Liver (tissue), 9 donors: ENCODE measurements around the gene FAM219A. TPM values are rescaled to one million over a fixed set of nuclear protein-coding genes. Genes with fewer than 3 reads are reported as not detected.

Source experiments
- DNase-seq: peaks from one replicate; pipeline ENCODE4 v3.0.0-alpha.2; 2017; ENCODE audit warnings: low spot score
- H3K27ac ChIP-seq, 2 donors: one replicate each; pipeline ENCODE4 v1.7.0; 2013; ENCODE audit warnings: inconsistent platforms in 2 of 2, low read length in 2 of 2, control low read depth in 1 of 2, low read depth in 1 of 2, mild to moderate bottlenecking in 1 of 2
- H3K27me3 ChIP-seq, 4 donors: one replicate each; pipeline versions ENCODE4 v1.6.1 to v1.7.0; 2013; ENCODE audit warnings: low read length in 3 of 4, inconsistent platforms in 1 of 4, mild to moderate bottlenecking in 1 of 4, moderate library complexity in 1 of 4; ENCODE audit not compliant: control insufficient read depth in 4 of 4, insufficient read depth in 4 of 4
- H3K36me3 ChIP-seq, 4 donors: one replicate each; pipeline versions ENCODE4 v1.6.1 to v1.7.0; 2013; ENCODE audit warnings: low read length in 3 of 4, mild to moderate bottlenecking in 3 of 4, low read depth in 1 of 4, moderate library complexity in 1 of 4; ENCODE audit not compliant: control insufficient read depth in 4 of 4, insufficient read depth in 3 of 4
- H3K4me1 ChIP-seq, 4 donors: one replicate each; pipeline versions ENCODE4 v1.6.1 to v1.7.0; 2013; ENCODE audit warnings: low read length in 3 of 4, mild to moderate bottlenecking in 3 of 4, moderate library complexity in 1 of 4; ENCODE audit not compliant: control insufficient read depth in 4 of 4, insufficient read depth in 4 of 4
- H3K4me3 ChIP-seq, 3 donors: one replicate each; pipeline versions ENCODE4 v1.6.1 to v1.7.0; 2013; ENCODE audit warnings: low read length in 3 of 3, control low read depth in 1 of 3, low read depth in 1 of 3, mild to moderate bottlenecking in 1 of 3
- H3K9ac ChIP-seq, 2 donors: one replicate each; pipeline ENCODE4 v1.7.0; 2013; ENCODE audit warnings: low read length in 2 of 2, mild to moderate bottlenecking in 2 of 2, moderate library complexity in 2 of 2, control low read depth in 1 of 2, low read depth in 1 of 2
- H3K9me3 ChIP-seq, 4 donors: one replicate each; pipeline versions ENCODE4 v1.6.1 to v1.7.0; 2013; ENCODE audit warnings: low read length in 3 of 4; ENCODE audit not compliant: control insufficient read depth in 4 of 4
- ATF3 ChIP-seq: IDR thresholded peaks from 2 replicates; pipeline ENCODE4 v1.6.1; 2016; ENCODE audit warnings: antibody characterized with exemption
- EGR1 ChIP-seq, 2 donors: IDR thresholded peaks; 2 replicates each; pipeline ENCODE4 v1.6.1; 2016 to 2018; ENCODE audit warnings: antibody characterized with exemption in 2 of 2, low read depth in 2 of 2
- FOXA1 ChIP-seq: IDR thresholded peaks from 2 replicates; pipeline ENCODE4 v1.6.1; 2016; ENCODE audit warnings: antibody characterized with exemption
- FOXA2 ChIP-seq: IDR thresholded peaks from 2 replicates; pipeline ENCODE4 v1.6.1; 2016; ENCODE audit warnings: antibody characterized with exemption
- GABPA ChIP-seq, 2 donors: IDR thresholded peaks in 1 of 2; conservative IDR thresholded peaks in 1 of 2; 2 replicates each; pipeline ENCODE4 v1.6.1; 2016; ENCODE audit warnings: antibody characterized with exemption in 2 of 2, mild to moderate bottlenecking in 1 of 2, moderate library complexity in 1 of 2
- HNF4A ChIP-seq, 2 donors: conservative IDR thresholded peaks; 2 replicates each; pipeline ENCODE4 v1.6.1; 2016; ENCODE audit warnings: antibody characterized with exemption in 2 of 2, mild to moderate bottlenecking in 2 of 2
- JUND ChIP-seq, 2 donors: IDR thresholded peaks; 2 replicates each; pipeline ENCODE4 v1.6.1; 2016; ENCODE audit warnings: antibody characterized with exemption in 2 of 2
- NR2F2 ChIP-seq: IDR thresholded peaks from 2 replicates; pipeline ENCODE4 v1.6.1; 2016; ENCODE audit warnings: antibody characterized with exemption
- RAD21 ChIP-seq, 2 donors: IDR thresholded peaks; 2 replicates each; pipeline ENCODE4 v1.6.1; 2016; ENCODE audit warnings: antibody characterized with exemption in 2 of 2, mild to moderate bottlenecking in 2 of 2
- RXRA ChIP-seq, 2 donors: IDR thresholded peaks; 2 replicates each; pipeline ENCODE4 v1.6.1; 2017 to 2018; ENCODE audit warnings: antibody characterized with exemption in 2 of 2, mild to moderate bottlenecking in 1 of 2
- SP1 ChIP-seq: IDR thresholded peaks from 2 replicates; pipeline ENCODE4 v1.6.1; 2018; ENCODE audit warnings: antibody characterized with exemption, mild to moderate bottlenecking
- TAF1 ChIP-seq: conservative IDR thresholded peaks from 2 replicates; pipeline ENCODE4 v1.6.1; 2016; ENCODE audit warnings: antibody characterized with exemption, mild to moderate bottlenecking
- YY1 ChIP-seq: IDR thresholded peaks from 2 replicates; pipeline ENCODE4 v1.6.1; 2016; ENCODE audit warnings: antibody characterized with exemption, mild to moderate bottlenecking
- WGBS: extraction: QIAGEN DNeasy Blood & Tissue Kit; methylation state at CpG from one replicate; pipeline ENCODE4 v1.1.7; 2013; 5-methylcytosine and 5-hydroxymethylcytosine counted together
- polyA plus RNA-seq, 2 donors: library from polyadenylated mRNA; stranded (reverse) in 1 of 2; unstranded in 1 of 2; fragments of 200-250 nt in 1 of 2; fragments of >200 nt in 1 of 2; fragmentation: Nextera tagmentation in 1 of 2; extraction: Ambion mirVana in 1 of 2; gene quantifications; one replicate each; pipeline versions ENCODE4 v1.2.1 to v1.2.3, GENCODE V29; 2013 to 2015
- total RNA-seq, 2 donors: library from RNA; depleted of rRNA; stranded (reverse); fragments of >200 nt; gene quantifications; one replicate each; pipeline ENCODE4 v1.2.3, GENCODE V29; 2014
- TF ChIP-seq, protein P1 (sequence below): IDR thresholded peaks from 2 replicates; pipeline ENCODE4 v1.6.1; 2016; ENCODE audit warnings: antibody characterized with exemption, mild to moderate bottlenecking
- TF ChIP-seq, protein P2 (sequence below): fragments of 150-350 bp; IDR thresholded peaks from 2 replicates; pipeline ENCODE4 v1.5.1; 2017; ENCODE audit warnings: improper control_type of control experiment, low read depth, low read length; ENCODE audit not compliant: missing input control
- TF ChIP-seq, protein P3 (sequence below): IDR thresholded peaks from 2 replicates; pipeline ENCODE4 v1.6.1; 2016; ENCODE audit warnings: antibody characterized with exemption
- TF ChIP-seq, protein P4 (sequence below): IDR thresholded peaks from 2 replicates; pipeline ENCODE4 v1.6.1; 2016; ENCODE audit warnings: antibody characterized with exemption
- donor health status: healthy.
- donor health status: healthy.
- donor health status: healthy.
- donor health status: healthy.
- donor health status: healthy.

The FAM219A gene
- total and polyA plus RNA-seq, 4 donors = 1.6 to 3.6 (median 2.4) TPM

GRCh38 chr9:34505370-34506120 lies 47.2 kb upstream of the FAM219A start:
- Histone ChIP-seq H3K36me3 (no peaks in the 10 kb centered on the region), H3K27ac (no peak overlapping the region), H3K9ac (no peak overlapping the region), H3K27me3 (no peaks in the 10 kb centered on the region), H3K4me3 (no peak overlapping the region), H3K4me1 (peaks cover 0 to 9% (median 4%) of the 10 kb centered on the region in 4 donors), H3K9me3 (no peaks in the 10 kb centered on the region)
- DNase-seq = no peak
- WGBS = 91% methylated on average over 5 of the region's 5 CpGs
- TF ChIP-seq, protein P1, sequence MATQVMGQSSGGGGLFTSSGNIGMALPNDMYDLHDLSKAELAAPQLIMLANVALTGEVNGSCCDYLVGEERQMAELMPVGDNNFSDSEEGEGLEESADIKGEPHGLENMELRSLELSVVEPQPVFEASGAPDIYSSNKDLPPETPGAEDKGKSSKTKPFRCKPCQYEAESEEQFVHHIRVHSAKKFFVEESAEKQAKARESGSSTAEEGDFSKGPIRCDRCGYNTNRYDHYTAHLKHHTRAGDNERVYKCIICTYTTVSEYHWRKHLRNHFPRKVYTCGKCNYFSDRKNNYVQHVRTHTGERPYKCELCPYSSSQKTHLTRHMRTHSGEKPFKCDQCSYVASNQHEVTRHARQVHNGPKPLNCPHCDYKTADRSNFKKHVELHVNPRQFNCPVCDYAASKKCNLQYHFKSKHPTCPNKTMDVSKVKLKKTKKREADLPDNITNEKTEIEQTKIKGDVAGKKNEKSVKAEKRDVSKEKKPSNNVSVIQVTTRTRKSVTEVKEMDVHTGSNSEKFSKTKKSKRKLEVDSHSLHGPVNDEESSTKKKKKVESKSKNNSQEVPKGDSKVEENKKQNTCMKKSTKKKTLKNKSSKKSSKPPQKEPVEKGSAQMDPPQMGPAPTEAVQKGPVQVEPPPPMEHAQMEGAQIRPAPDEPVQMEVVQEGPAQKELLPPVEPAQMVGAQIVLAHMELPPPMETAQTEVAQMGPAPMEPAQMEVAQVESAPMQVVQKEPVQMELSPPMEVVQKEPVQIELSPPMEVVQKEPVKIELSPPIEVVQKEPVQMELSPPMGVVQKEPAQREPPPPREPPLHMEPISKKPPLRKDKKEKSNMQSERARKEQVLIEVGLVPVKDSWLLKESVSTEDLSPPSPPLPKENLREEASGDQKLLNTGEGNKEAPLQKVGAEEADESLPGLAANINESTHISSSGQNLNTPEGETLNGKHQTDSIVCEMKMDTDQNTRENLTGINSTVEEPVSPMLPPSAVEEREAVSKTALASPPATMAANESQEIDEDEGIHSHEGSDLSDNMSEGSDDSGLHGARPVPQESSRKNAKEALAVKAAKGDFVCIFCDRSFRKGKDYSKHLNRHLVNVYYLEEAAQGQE = no peak
- TF ChIP-seq EGR1 (IDR thresholded peaks at IDR 0.05; ENCODE audit: low read depth in 2 of 2) = no peak
- no peak for TF ChIP-seq NR2F2
- TF ChIP-seq, protein P2, sequence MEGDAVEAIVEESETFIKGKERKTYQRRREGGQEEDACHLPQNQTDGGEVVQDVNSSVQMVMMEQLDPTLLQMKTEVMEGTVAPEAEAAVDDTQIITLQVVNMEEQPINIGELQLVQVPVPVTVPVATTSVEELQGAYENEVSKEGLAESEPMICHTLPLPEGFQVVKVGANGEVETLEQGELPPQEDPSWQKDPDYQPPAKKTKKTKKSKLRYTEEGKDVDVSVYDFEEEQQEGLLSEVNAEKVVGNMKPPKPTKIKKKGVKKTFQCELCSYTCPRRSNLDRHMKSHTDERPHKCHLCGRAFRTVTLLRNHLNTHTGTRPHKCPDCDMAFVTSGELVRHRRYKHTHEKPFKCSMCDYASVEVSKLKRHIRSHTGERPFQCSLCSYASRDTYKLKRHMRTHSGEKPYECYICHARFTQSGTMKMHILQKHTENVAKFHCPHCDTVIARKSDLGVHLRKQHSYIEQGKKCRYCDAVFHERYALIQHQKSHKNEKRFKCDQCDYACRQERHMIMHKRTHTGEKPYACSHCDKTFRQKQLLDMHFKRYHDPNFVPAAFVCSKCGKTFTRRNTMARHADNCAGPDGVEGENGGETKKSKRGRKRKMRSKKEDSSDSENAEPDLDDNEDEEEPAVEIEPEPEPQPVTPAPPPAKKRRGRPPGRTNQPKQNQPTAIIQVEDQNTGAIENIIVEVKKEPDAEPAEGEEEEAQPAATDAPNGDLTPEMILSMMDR = no peak
- TF ChIP-seq HNF4A (conservative IDR thresholded peaks at IDR 0.05) = no peak
- TF ChIP-seq TAF1 = no peak

DNA sequence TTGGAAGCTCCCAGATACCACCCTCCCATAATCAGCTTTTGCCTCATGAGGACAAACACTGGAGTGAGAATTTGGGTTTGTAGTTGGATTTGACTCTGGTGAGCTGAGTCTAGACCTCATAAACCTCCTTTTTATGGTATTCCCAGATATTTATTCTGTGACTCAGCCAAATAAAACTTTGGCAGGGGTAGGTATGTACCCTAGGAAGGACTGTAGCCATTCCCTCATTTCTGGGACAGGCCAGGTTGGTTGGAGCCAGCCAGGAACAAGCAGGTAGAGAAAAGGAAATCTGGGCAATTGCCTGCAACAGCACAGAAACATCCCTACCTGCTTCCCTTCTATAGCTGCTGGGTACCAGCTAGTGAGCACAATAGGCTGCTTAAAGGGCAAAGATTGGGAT lies 45.0 kb upstream of the FAM219A start:
- no peak overlapping the region for H3K9ac ChIP-seq
- H3K27me3 ChIP-seq = no peaks in the 10 kb centered on the region
- H3K9me3 ChIP-seq = no peaks in the 10 kb centered on the region
- H3K27ac ChIP-seq = no peak overlapping the region
- TF ChIP-seq, protein P2 = no peak
- TF ChIP-seq RXRA (IDR thresholded peaks at IDR 0.05) (no peak), FOXA2 (no peak), FOXA1 (no peak), RAD21 (IDR thresholded peaks at IDR 0.05) (no peak), NR2F2 (no peak), HNF4A (conservative IDR thresholded peaks at IDR 0.05) (no peak), EGR1 (IDR thresholded peaks at IDR 0.05; ENCODE audit: low read depth in 2 of 2) (no peak), ATF3 (no peak), JUND (IDR thresholded peaks at IDR 0.05) (no peak), SP1 (no peak), YY1 (no peak), GABPA (IDR thresholded peaks at IDR 0.05 in 1 of 2, conservative IDR thresholded peaks at IDR 0.05 in 1 of 2) (no peak)
- TF ChIP-seq, protein P3, sequence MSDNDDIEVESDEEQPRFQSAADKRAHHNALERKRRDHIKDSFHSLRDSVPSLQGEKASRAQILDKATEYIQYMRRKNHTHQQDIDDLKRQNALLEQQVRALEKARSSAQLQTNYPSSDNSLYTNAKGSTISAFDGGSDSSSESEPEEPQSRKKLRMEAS = no peak
- TF ChIP-seq, protein P4, sequence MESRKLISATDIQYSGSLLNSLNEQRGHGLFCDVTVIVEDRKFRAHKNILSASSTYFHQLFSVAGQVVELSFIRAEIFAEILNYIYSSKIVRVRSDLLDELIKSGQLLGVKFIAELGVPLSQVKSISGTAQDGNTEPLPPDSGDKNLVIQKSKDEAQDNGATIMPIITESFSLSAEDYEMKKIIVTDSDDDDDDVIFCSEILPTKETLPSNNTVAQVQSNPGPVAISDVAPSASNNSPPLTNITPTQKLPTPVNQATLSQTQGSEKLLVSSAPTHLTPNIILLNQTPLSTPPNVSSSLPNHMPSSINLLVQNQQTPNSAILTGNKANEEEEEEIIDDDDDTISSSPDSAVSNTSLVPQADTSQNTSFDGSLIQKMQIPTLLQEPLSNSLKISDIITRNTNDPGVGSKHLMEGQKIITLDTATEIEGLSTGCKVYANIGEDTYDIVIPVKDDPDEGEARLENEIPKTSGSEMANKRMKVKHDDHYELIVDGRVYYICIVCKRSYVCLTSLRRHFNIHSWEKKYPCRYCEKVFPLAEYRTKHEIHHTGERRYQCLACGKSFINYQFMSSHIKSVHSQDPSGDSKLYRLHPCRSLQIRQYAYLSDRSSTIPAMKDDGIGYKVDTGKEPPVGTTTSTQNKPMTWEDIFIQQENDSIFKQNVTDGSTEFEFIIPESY = no peak
- TF ChIP-seq, protein P1 = no peak
- no peak for DNase-seq
- H3K4me3 ChIP-seq = no peak overlapping the region
- no peaks in the 10 kb centered on the region for H3K36me3 ChIP-seq
- peaks cover 0 to 9% (median 4%) of the 10 kb centered on the region in 4 donors for H3K4me1 ChIP-seq
